Measurements from ENCODE around the gene CCL5.

The CCL5 gene

GRCh38 chr17:35879773-35880654 lies at the start of gene CCL5:
CCL5 (minus strand) TSS chr17:35880360.
- no peak for DNase-seq

- no peak for DNase-seq
These were observed 47.6 kb upstream of the CCL5 start for GRCh38 chr17:35927714-35928113.

GRCh38 chr17:35923609-35924114 lies 43.5 kb upstream of the CCL5 start:
- DNase-seq, result no peak

DNA sequence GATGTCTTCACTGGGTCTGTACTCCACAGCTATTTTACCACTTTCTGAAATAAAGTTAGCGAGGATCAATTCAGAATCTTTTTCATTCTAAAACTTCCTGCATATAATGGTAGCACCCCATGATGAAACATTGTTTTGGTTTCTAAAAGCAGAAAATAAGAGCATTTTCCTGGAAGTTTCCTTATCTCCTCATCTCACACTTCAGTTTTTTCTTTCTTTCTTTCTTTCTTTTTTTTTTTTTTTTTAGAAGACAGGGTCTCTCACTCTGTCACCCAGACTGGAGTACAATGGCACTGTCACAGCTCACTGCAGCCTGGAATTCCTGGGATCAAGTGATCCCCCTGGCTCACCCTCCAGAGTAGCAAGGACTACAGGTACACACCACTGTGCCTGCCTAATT lies 40.1 kb upstream of the CCL5 start:
- DNase-seq, result no peak

- DNase-seq, result no peak
These were observed 38.5 kb upstream of the CCL5 start for GRCh38 chr17:35918665-35919064.

DNA sequence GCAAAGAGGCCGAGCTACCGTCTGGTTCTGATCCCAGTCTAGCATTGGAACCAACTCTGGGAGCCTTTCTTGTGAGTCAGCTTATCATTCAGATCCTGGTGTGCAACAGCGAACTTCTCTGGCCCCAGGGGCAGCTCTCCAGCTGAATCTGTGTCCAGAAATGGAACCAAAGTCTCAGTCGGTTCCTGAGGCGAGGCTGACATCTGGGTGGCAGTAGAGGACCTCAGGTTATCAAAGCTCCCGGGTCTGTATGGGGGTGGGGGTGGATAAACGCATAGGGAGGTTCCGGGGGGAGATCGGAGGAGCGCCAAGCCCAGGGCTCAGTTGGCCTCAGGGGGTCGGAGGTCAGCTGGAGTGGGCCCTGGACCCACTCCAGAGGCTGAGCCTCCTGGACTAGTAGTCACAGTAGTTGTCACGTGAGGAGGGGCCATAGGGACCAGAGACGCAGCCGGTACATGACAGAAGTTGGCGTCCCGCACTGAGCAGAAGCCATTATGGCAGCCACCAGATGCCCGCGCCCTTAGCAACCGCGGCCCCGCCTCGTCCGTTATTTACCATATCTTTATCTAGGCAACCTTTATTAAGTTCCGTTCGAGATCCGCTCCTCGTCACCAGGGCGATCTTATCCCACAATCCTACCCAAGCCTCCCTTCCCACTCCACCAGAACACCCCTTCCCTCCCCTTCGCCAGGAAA lies 37.5 kb upstream of the CCL5 start:
- no peak for DNase-seq

DNA sequence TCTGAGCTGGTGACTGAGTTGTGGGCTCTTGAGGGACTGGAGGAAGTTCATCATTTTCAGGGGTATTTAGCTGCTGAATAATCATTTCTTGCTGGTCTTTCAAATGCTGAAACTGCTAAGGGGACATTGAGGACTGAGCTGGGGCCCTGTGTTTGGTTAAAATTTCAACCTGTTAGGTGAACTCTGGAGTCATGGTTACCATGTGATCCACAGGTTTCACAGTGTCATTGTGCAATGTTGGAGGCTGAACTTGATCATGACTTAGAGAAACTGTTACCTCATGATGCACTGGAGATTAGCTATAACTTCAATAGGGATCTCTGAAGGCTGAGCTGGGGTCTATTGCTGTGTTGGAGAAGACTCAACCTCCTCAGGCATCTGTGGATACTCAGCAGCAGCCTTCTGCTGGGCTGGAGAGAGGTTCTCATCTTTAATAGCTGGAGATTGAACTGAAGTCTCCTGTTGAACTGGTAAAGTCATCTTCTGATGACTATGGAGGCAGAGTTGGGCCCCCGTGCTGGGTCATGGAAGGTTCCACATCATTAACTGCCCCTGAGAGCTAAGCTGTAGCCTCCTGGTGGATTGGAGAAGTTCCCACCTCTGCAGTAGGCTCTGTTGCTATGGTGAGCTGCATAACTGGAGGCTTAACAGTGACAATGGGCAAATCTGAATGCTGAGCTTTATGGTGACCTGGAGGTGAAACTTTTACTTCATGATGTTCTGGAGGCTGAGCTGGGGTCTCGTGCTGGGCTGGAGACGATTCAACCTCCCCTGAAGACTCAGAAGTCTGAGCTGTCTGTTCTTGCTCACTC lies 35.2 kb upstream of the CCL5 start:
- no peak for DNase-seq

DNA sequence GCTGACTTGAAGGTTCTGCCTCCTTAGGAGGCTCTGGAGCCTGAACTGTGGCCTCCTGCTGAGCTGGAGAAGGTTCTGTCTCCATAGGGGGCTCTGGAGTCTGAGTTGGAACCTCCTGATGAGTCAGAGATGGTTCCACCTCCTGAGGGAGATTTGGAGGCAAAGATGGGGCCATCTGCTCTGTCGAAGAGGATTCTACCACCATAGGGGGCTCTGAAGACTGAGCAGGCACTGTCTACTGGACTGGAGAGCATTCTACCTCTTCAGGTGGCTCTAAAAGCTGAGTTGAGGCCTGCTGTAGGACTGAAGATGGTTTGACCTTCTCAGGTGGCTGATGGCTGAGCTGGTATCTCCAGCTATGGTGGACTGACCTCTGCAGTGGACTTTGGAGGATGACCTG lies 34.2 kb upstream of the CCL5 start:
- no peak for DNase-seq

DNA sequence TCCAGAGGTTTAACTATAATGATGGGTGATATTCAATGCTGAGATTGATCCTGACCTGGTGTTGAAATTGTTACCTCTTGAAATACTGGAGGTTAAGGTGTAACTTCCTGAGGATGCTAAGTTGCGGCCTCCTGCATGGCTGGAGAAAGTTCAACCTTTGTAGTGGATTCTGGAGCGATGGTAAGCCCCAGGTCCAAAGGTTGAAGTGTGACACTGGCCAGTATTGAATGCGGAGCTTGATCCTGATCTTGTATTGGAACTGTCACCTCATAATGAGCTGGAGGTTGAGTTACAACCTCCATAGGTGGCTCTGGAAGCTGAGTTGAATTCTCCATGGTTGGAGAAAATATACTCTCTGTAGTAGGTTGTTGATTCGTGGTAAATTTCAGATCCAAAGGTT lies 33.4 kb upstream of the CCL5 start:
- no peak for DNase-seq

GRCh38 chr17:35912942-35913341 lies 32.8 kb upstream of the CCL5 start:
- DNase-seq, result no peak

GRCh38 chr17:35912339-35912912 lies 32.3 kb upstream of the CCL5 start:
- no peak for DNase-seq

DNA sequence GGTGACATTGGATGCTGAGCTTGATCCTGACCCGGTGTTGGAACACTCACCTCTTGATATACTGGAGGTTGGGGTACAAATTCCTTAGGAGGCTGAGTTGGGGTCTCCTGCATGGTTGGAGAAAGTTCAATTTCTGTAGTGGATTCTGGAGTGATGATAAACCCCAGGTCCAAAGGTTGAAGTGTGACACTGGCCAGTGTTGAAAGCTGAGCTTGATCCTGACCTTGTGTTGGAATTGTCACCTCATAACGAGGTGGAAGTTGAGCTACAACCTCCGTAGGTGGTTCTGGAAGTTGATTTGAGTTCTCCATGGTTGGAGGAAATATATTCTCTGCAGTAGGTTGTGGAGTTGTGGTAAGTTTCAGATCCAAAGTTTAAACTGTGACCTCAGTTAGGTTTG lies 29.2 kb upstream of the CCL5 start:
- no peak for DNase-seq

DNA sequence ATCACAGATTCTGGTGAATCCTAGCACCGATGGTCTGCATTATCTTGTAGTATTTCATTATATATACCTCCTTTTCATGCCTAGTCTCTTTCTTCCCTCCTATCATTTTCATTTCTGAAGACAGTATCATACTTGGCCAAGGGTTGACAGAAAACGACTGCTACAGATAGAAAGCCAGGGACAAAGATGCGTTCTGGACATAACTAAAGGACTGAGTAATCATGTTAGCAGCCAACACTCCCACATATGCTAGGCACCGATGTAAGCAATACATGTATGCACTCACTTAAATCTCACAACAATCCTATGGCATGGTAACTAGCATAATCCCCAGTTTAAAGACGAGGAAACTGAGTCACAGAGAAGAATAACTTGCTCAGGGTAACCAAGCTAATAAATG lies 27.5 kb upstream of the CCL5 start:
- DNase-seq, result no peak

- DNase-seq, result no peak
These were observed 26.9 kb upstream of the CCL5 start for GRCh38 chr17:35906926-35907637.

- no peak for DNase-seq
These were observed 26.2 kb upstream of the CCL5 start for GRCh38 chr17:35906191-35906925.

- no peak for DNase-seq
These were observed 23.3 kb upstream of the CCL5 start for GRCh38 chr17:35903451-35903850.

DNA sequence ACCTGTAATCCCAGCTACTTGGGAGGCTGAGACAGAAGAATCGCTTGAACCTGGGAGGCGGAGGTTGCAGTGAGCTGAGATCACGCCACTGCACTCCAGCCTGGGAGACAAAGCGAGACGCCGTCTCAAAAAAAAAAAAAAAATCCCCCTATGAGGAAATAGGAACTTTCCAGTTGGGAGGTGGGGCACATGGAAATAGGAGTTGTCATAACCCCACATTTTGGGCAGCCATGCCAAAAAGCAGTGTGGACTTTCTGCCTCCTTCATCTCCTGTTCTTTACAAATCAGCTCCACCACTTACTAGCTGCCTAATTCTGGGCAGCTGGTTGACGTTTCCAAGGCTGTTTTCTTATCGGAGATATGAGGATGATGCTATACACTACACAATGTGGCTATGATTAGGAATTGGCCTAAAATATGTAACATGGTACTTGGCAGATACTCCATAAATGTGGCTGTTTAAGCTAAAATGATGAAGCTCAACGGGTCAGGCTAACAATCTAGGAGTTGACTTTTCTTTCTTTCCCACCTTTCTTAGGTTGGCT lies 21.5 kb upstream of the CCL5 start:
- DNase-seq, result no peak

DNA sequence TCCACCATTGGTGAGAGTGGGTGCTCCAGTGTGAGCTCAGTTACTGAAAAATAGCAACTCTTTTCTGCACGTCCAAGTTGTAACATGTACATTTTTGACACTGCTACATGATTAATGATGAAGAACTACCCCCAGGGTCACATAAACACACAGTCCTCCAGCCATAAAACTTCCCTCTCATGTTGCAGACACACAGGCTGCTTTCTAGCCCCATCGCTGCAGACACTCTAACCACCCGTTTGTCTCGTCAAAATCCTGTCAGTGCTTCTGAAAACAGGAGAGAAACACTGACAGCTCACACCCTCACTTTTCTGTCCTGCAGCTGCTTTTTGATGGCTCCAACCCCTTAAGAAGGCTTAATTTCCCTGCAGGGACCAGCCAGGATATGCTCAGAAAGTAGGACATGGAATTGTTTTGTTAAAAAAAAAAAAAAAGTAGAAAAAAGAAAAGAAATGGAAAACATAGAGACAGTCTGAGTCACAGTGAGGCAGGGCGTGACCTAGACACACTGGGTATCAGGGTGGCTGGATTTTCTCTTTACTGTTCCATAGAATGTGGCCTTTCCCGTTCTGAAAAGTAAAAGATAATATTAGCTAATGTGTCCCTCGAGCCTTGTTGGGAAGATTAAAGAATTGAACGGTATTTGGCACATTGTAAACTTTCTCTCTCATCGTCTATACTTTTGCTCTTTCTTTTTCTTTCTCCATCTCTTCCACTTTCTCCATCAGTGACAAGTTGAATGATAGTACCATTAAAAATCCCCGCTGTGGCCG lies 20.7 kb upstream of the CCL5 start:
- DNase-seq, result no peak

DNA sequence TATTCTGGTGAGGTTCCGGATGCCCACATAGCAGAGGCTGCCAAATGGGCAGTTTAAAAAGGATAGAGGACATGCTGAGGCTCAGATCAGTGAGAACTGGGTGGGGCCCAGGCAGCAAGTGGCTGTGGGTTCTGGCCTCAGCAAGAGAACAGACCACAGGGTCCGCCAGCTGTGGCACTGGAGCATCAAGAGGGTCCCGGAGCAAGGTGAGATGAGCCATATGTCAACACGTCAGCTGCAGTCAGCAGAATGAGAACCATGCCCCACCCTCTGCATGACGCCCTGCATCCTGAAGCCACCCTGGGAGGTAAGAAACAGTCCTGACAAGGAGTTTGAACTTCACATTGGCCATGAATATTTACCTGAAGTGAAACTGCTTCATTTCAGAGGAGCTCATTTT lies 20.1 kb upstream of the CCL5 start:
- DNase-seq, result no peak

DNA sequence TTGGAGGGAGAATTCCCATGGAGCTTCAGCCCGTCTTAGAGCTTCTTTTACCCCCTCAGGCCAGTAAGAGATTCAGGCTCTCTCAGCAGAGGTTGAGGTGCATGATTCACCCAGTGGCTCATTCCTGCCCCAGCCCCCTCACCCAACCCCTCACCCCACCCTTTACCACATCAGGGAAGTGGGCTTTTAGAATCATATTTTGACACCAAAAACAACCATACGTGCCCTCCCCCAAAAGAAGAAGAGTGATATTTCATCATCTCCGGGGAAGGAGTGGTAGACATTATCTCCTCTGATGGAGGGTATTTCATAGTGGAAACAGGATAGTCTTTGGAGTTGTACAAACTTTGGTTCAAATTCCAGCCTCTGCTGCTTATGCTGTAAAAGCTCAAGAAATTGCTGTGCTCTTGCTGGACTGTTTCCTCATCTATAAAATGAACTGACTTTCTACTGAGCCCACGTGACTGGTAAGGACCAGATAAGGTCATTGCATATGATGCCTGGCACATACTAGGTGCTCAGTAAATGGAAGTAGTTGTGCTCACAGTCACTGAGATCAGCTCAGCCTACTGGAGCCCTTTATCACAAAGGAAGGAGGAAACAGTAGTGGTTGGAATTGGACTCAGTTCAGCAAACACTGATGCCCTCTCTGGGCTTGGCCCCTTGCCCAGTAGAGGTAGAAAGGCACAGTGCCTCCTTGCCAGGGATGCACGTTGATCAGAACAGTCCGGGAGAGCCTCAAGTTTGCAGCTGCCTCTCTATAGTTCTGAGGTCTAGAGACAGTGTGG lies 18.3 kb upstream of the CCL5 start:
- no peak for DNase-seq
